Neuronal stem cell (in vitro differentiated cells): ENCODE data around the gene KRTAP10-2.
"Not testable (repeated sequence)": the region's sequence is repeated elsewhere in the genome, so short reads cannot be mapped to it uniquely, and the experiment has no call there.

Source experiments
- DNase-seq: peaks from one replicate; pipeline ENCODE4 v3.0.0-alpha.2; 2013; ENCODE audit warnings: low spot score
- H2AFZ ChIP-seq: one replicate; pipeline ENCODE4 v1.6.1; 2013; ENCODE audit warnings: mild to moderate bottlenecking, low read length, inconsistent platforms
- H2AK5ac ChIP-seq: 2 replicates; pipeline ENCODE4 v1.6.1; 2013; ENCODE audit warnings: low read depth, mild to moderate bottlenecking, inconsistent platforms, low read length, moderate library complexity, mixed read lengths
- H2BK120ac ChIP-seq: 2 replicates; pipeline ENCODE4 v1.6.1; 2013; ENCODE audit warnings: low read depth, mild to moderate bottlenecking, inconsistent platforms, low read length, moderate library complexity, mixed read lengths
- H2BK12ac ChIP-seq: one replicate; pipeline ENCODE4 v1.6.1; 2013; ENCODE audit warnings: low read length, inconsistent platforms
- H2BK15ac ChIP-seq: 2 replicates; pipeline ENCODE4 v1.6.1; 2013; ENCODE audit warnings: mild to moderate bottlenecking, low read length, inconsistent platforms, mixed read lengths
- H2BK5ac ChIP-seq: one replicate; pipeline ENCODE4 v1.6.1; 2013; ENCODE audit warnings: inconsistent platforms, mild to moderate bottlenecking, low read length, moderate library complexity
- H3K14ac ChIP-seq: one replicate; pipeline ENCODE4 v1.6.1; 2013; ENCODE audit warnings: low read length, inconsistent platforms
- H3K18ac ChIP-seq: 2 replicates; pipeline ENCODE4 v1.6.1; 2013; ENCODE audit warnings: low read length, inconsistent platforms
- H3K23ac ChIP-seq: 2 replicates; pipeline ENCODE4 v1.6.1; 2013; ENCODE audit warnings: low read depth, mild to moderate bottlenecking, mixed read lengths, low read length, inconsistent platforms; ENCODE audit not compliant: poor library complexity
- H3K27ac ChIP-seq: replicated peaks from 3 replicates; pipeline ENCODE4 v1.5.1; 2013; ENCODE audit warnings: low read length, inconsistent platforms
- H3K27me3 ChIP-seq, 3 experiments: 2 replicates each; pipeline ENCODE4 v1.6.1; 2013; ENCODE audit warnings: low read length in 3 of 3, mild to moderate bottlenecking in 2 of 3, inconsistent platforms in 1 of 3, low read depth in 1 of 3, mixed read lengths in 1 of 3, moderate library complexity in 1 of 3; ENCODE audit not compliant: control insufficient read depth in 3 of 3, insufficient read depth in 3 of 3
- H3K36me3 ChIP-seq, 2 donors: replicated peaks in 1 of 2; 2 replicates each; pipeline ENCODE4 v1.6.1; 2013; ENCODE audit warnings: low read length in 2 of 2; ENCODE audit not compliant: control insufficient read depth in 2 of 2, insufficient read depth in 2 of 2
- H3K4ac ChIP-seq: 2 replicates; pipeline ENCODE4 v1.6.1; 2013; ENCODE audit warnings: inconsistent platforms, mild to moderate bottlenecking, low read length, moderate library complexity
- H3K4me1 ChIP-seq, 2 donors: 1 replicate in 1 of 2; 2 replicates in 1 of 2; pipeline ENCODE4 v1.6.1; 2013; ENCODE audit warnings: low read length in 2 of 2, low read depth in 1 of 2; ENCODE audit not compliant: control insufficient read depth in 2 of 2, insufficient read depth in 1 of 2
- H3K4me2 ChIP-seq: one replicate; pipeline ENCODE4 v1.6.1; 2013; ENCODE audit warnings: mild to moderate bottlenecking, low read length, inconsistent platforms; ENCODE audit not compliant: insufficient read depth, poor library complexity, severe bottlenecking
- H3K4me3 ChIP-seq, 2 donors: 2 replicates each; pipeline ENCODE4 v1.5.1; 2013; ENCODE audit warnings: low read length in 2 of 2, mild to moderate bottlenecking in 2 of 2, inconsistent platforms in 1 of 2, moderate library complexity in 1 of 2
- H3K79me1 ChIP-seq: one replicate; pipeline ENCODE4 v1.6.1; 2013; ENCODE audit warnings: low read depth, mild to moderate bottlenecking, inconsistent platforms, low read length, moderate library complexity
- H3K9ac ChIP-seq: one replicate; pipeline ENCODE4 v1.6.1; 2013; ENCODE audit warnings: mild to moderate bottlenecking, low read depth, low read length, inconsistent platforms; ENCODE audit not compliant: poor library complexity
- H3K9me3 ChIP-seq, 2 donors: replicated peaks in 1 of 2; 2 replicates each; pipeline versions ENCODE3 to v1.6.1; 2013; ENCODE audit warnings: low read length in 2 of 2, mild to moderate bottlenecking in 2 of 2, inconsistent platforms in 1 of 2, low read depth in 1 of 2, mixed read lengths in 1 of 2, moderate library complexity in 1 of 2; ENCODE audit not compliant: control insufficient read depth in 2 of 2, insufficient read depth in 1 of 2
- H4K8ac ChIP-seq: one replicate; pipeline ENCODE4 v1.6.1; 2013; ENCODE audit warnings: low read depth, mild to moderate bottlenecking, inconsistent platforms, low read length, moderate library complexity
- H4K91ac ChIP-seq: one replicate; pipeline ENCODE4 v1.6.1; 2013; ENCODE audit warnings: low read length, low read depth, mild to moderate bottlenecking, inconsistent platforms; ENCODE audit not compliant: poor library complexity
- WGBS, 2 donors: extraction: QIAGEN DNeasy Blood & Tissue Kit; methylation state at CpG; one replicate each; pipeline ENCODE4 v1.1.7; 2013; ENCODE audit warnings: missing lambda C conversion rate in 2 of 2, mixed read lengths in 1 of 2; ENCODE audit not compliant: insufficient read length in 2 of 2, insufficient replicate concordance in 1 of 2; ENCODE audit errors: extremely low coverage in 2 of 2; 5-methylcytosine and 5-hydroxymethylcytosine counted together

KRTAP10-2 gene

GRCh38 chr21:44590897-44591800 is 39.8 kb upstream of the KRTAP10-2 start:
- DNase-seq = not testable (repeated sequence)
- no CpG with 5 or more reads among the region's 19 CpGs for WGBS, 2 donors

GRCh38 chr21:44590311-44590721 is 39.0 kb upstream of the KRTAP10-2 start:
- Histone ChIP-seq H3K9me3 (peaks cover 0 to 3% of the 10 kb centered on the region in 2 donors), H2BK120ac (no peak overlapping the region), H3K4me1 (peaks cover 3 to 6% of the 10 kb centered on the region in 2 donors), H3K27me3 (no peaks in the 10 kb centered on the region), H2AFZ (no peak overlapping the region), H3K4me3 (no peak overlapping the region), H3K18ac (peak overlapping the region; percentile 33), H3K14ac (peak overlapping the region; percentile 38), H4K8ac (no peak overlapping the region), H3K9ac (no peak overlapping the region), H3K27ac (no peak overlapping the region), H3K79me1 (peaks cover 3% of the 10 kb centered on the region), H3K23ac (peak overlapping the region; percentile 3), H2BK12ac (peak overlapping the region; percentile 67), H2BK5ac (peak overlapping the region; percentile 53), H2BK15ac (no peak overlapping the region), H3K4ac (no peak overlapping the region), H3K36me3 (no peaks in the 10 kb centered on the region), H2AK5ac (peak overlapping the region; percentile 92), H4K91ac (no peak overlapping the region), H3K4me2 (no peak overlapping the region)
- no peak for DNase-seq
- no CpG with 5 or more reads among the region's 10 CpGs for WGBS, 2 donors

More at GRCh38 chr21:44590897-44591800, 39.8 kb upstream of the KRTAP10-2 start:
- H3K4me3 ChIP-seq, H3K27me3 ChIP-seq, H2AFZ ChIP-seq, H3K9ac ChIP-seq, H3K79me1 ChIP-seq, H2BK15ac ChIP-seq, H4K91ac ChIP-seq, H3K9me3 ChIP-seq, H4K8ac ChIP-seq, H2BK120ac ChIP-seq, H3K4me1 ChIP-seq, H2BK5ac ChIP-seq, H3K4ac ChIP-seq, H3K4me2 ChIP-seq, H3K27ac ChIP-seq, H3K36me3 ChIP-seq: not testable (repeated sequence)
- H2BK12ac ChIP-seq = peak overlapping the region; percentile 94
- H3K23ac ChIP-seq = peak overlapping the region; percentile 73
- peak overlapping the region; percentile 75 for H2AK5ac ChIP-seq
- H3K18ac ChIP-seq = peak overlapping the region; percentile 87
- H3K14ac ChIP-seq = peak overlapping the region; percentile 89

- peaks cover 0 to 3% (median 0%) of the 10 kb centered on the region in 3 experiments for H3K27me3 ChIP-seq
- peak overlapping the region; percentile 76 for H3K14ac ChIP-seq
- H3K9me3 ChIP-seq = peaks cover 0 to 3% of the 10 kb centered on the region in 2 donors
- no peak overlapping the region for H3K4ac ChIP-seq
- H2BK5ac ChIP-seq = peak overlapping the region; percentile 85
- no peak overlapping the region for H3K4me3 ChIP-seq
- DNase-seq = no peak
- no peaks in the 10 kb centered on the region for H3K36me3 ChIP-seq
- peak overlapping the region; percentile 33 for H3K18ac ChIP-seq
- H3K4me1 ChIP-seq = peaks cover 3 to 6% of the 10 kb centered on the region in 2 donors
- H2BK12ac ChIP-seq = peak overlapping the region; percentile 75
- H3K23ac ChIP-seq = peak overlapping the region; percentile 57
- H3K27ac ChIP-seq = no peak overlapping the region
- peak overlapping the region; percentile 79 for H2BK15ac ChIP-seq
- no peak overlapping the region for H2AFZ ChIP-seq
- no peak overlapping the region for H3K9ac ChIP-seq
- H4K8ac ChIP-seq = peak overlapping the region; percentile 59
- H3K4me2 ChIP-seq = no peak overlapping the region
- no CpG with 5 or more reads among the region's 24 CpGs for WGBS, 2 donors
- peak overlapping the region; percentile 92 for H2AK5ac ChIP-seq
- H2BK120ac ChIP-seq = peak overlapping the region; percentile 78
- peaks cover 3% of the 10 kb centered on the region for H3K79me1 ChIP-seq
- H4K91ac ChIP-seq = no peak overlapping the region
Observed at GRCh38 chr21:44589586-44590305, 38.4 kb upstream of the KRTAP10-2 start.

- no peak overlapping the region for H3K9ac ChIP-seq
- no peak overlapping the region for H2BK5ac ChIP-seq
- H3K4me3 ChIP-seq = no peak overlapping the region
- peak overlapping the region; percentile 90 for H2AK5ac ChIP-seq
- H3K27me3 ChIP-seq = peaks cover 0 to 4% (median 0%) of the 10 kb centered on the region in 3 experiments
- no peak overlapping the region for H4K91ac ChIP-seq
- peaks cover 3 to 4% of the 10 kb centered on the region in 2 donors for H3K4me1 ChIP-seq
- no CpG with 5 or more reads among the region's 2 CpGs for WGBS, 2 donors
- no peak overlapping the region for H3K4ac ChIP-seq
- no peak for DNase-seq
- no peak overlapping the region for H3K23ac ChIP-seq
- no peak overlapping the region for H2AFZ ChIP-seq
- H3K79me1 ChIP-seq = peaks cover 3% of the 10 kb centered on the region
- no peaks in the 10 kb centered on the region for H3K36me3 ChIP-seq
- peak overlapping the region; percentile 78 for H2BK120ac ChIP-seq
- peaks cover 0 to 3% of the 10 kb centered on the region in 2 donors for H3K9me3 ChIP-seq
- no peak overlapping the region for H4K8ac ChIP-seq
- H2BK15ac ChIP-seq = peak overlapping the region; percentile 79
- H3K27ac ChIP-seq = no peak overlapping the region
- no peak overlapping the region for H3K14ac ChIP-seq
- no peak overlapping the region for H2BK12ac ChIP-seq
- peak overlapping the region; percentile 33 for H3K18ac ChIP-seq
- H3K4me2 ChIP-seq = no peak overlapping the region
Observed at GRCh38 chr21:44589094-44589493, 37.8 kb upstream of the KRTAP10-2 start.
